IMR-90 (cell line): Measurements from ENCODE around the gene TMEM170A. TPM values are rescaled to one million over a fixed set of nuclear protein-coding genes. Genes with fewer than 3 reads are reported as not detected.

Experiments
- ATAC-seq: fragments of 200-7000 bp; cut with Tn5 transposase; 2 replicates; pipeline ENCODE4 v1.9.1; 2020; ENCODE audit warnings: low read depth, mild to moderate bottlenecking, moderate library complexity
- BruUV-seq: library from RNA; stranded (reverse); fragments of 400-500 nt; replicated peaks from 2 replicates; lab custom pipeline; 2021; lab: Mats Ljungman, UMichigan
- CTCF ChIA-PET: fragments of 300-600 bp; formaldehyde crosslinking; extraction: SDS; loops from one replicate; lab custom pipeline; 2021; ENCODE audit warnings: antibody characterized with exemption; lab: Yijun Ruan, JAX
- POLR2A ChIA-PET: fragments of 300-600 bp; sonication (Branson Sonifier 250); formaldehyde crosslinking; loops from one replicate; lab custom pipeline; 2022; ENCODE audit warnings: antibody characterized with exemption; ENCODE audit not compliant: unreplicated experiment; lab: Charles Lee
- DNase-seq: peaks from one replicate; pipeline ENCODE4 v3.0.0; 2013
- H2AFZ ChIP-seq: replicated peaks from 2 replicates; pipeline ENCODE3; 2013; ENCODE audit warnings: low read length, mild to moderate bottlenecking; ENCODE audit not compliant: poor library complexity
- H2AK5ac ChIP-seq: 2 replicates; pipeline ENCODE4 v1.6.1; 2013; ENCODE audit warnings: low read depth, low read length, inconsistent platforms
- H2AK9ac ChIP-seq: replicated peaks from 2 replicates; pipeline ENCODE3; 2013; ENCODE audit warnings: mild to moderate bottlenecking, low read depth, low read length, moderate library complexity; ENCODE audit not compliant: poor library complexity
- H2BK120ac ChIP-seq: 2 replicates; pipeline ENCODE4 v1.6.1; 2013; ENCODE audit warnings: low read depth, low read length, inconsistent platforms
- H2BK15ac ChIP-seq: 3 replicates; pipeline ENCODE4 v1.6.1; 2013; ENCODE audit warnings: low read depth, low read length, inconsistent platforms
- H2BK20ac ChIP-seq: 2 replicates; pipeline ENCODE4 v1.6.1; 2013; ENCODE audit warnings: low read depth, mild to moderate bottlenecking, inconsistent platforms, low read length, moderate library complexity
- H2BK5ac ChIP-seq: 2 replicates; pipeline ENCODE4 v1.6.1; 2013; ENCODE audit warnings: mild to moderate bottlenecking, low read depth, low read length, inconsistent platforms; ENCODE audit not compliant: poor library complexity, severe bottlenecking
- H3K14ac ChIP-seq: replicated peaks from 2 replicates; pipeline ENCODE4 v1.6.1; 2013; ENCODE audit warnings: low read depth, low read length, inconsistent platforms
- H3K18ac ChIP-seq: 2 replicates; pipeline ENCODE4 v1.6.1; 2013; ENCODE audit warnings: low read depth, low read length, control low read depth
- H3K23ac ChIP-seq: 2 replicates; pipeline ENCODE4 v1.6.1; 2013; ENCODE audit warnings: low read depth, low read length, inconsistent platforms
- H3K27ac ChIP-seq: 2 replicates; pipeline ENCODE4 v1.5.1; 2013; ENCODE audit warnings: mild to moderate bottlenecking, control low read depth, low read length; ENCODE audit not compliant: insufficient read depth
- H3K27me3 ChIP-seq: 2 replicates; pipeline ENCODE4 v1.6.1; 2013; ENCODE audit warnings: low read length; ENCODE audit not compliant: control insufficient read depth, insufficient read depth
- H3K36me3 ChIP-seq: 2 replicates; pipeline ENCODE4 v1.6.1; 2013; ENCODE audit warnings: low read length, mixed read lengths; ENCODE audit not compliant: control insufficient read depth, insufficient read depth
- H3K4ac ChIP-seq: 2 replicates; pipeline ENCODE4 v1.6.1; 2013; ENCODE audit warnings: low read depth, low read length, inconsistent platforms
- H3K4me1 ChIP-seq: 2 replicates; pipeline ENCODE4 v1.6.1; 2013; ENCODE audit warnings: low read length, mixed read lengths; ENCODE audit not compliant: control insufficient read depth, insufficient read depth
- H3K4me2 ChIP-seq: 2 replicates; pipeline ENCODE4 v1.6.1; 2013; ENCODE audit warnings: low read depth, mild to moderate bottlenecking, control low read depth, low read length, moderate library complexity
- H3K4me3 ChIP-seq: 2 replicates; pipeline ENCODE4 v1.5.1; 2013; ENCODE audit warnings: low read depth, mild to moderate bottlenecking, control low read depth, low read length, moderate library complexity; ENCODE audit not compliant: insufficient read depth
- H3K56ac ChIP-seq: 2 replicates; pipeline ENCODE4 v1.6.1; 2013; ENCODE audit warnings: low read length, inconsistent platforms; ENCODE audit not compliant: insufficient read depth; ENCODE audit errors: extremely low read depth
- H3K79me1 ChIP-seq, 2 experiments: 2 replicates each; pipeline ENCODE4 v1.6.1; 2013; ENCODE audit warnings: low read length in 2 of 2, inconsistent platforms in 1 of 2, low read depth in 1 of 2
- H3K9ac ChIP-seq: 2 replicates; pipeline ENCODE4 v1.6.1; 2013; ENCODE audit warnings: low read depth, low read length, control low read depth
- H3K9me1 ChIP-seq: 2 replicates; pipeline ENCODE4 v1.6.1; 2013; ENCODE audit warnings: low read length, inconsistent platforms; ENCODE audit not compliant: insufficient read depth
- H3K9me3 ChIP-seq: 2 replicates; pipeline ENCODE4 v1.6.1; 2013; ENCODE audit warnings: low read length; ENCODE audit not compliant: control insufficient read depth, insufficient read depth
- H4K20me1 ChIP-seq: 2 replicates; pipeline ENCODE4 v1.6.1; 2013; ENCODE audit warnings: low read length, inconsistent platforms; ENCODE audit not compliant: insufficient read depth
- H4K5ac ChIP-seq: 2 replicates; pipeline ENCODE4 v1.6.1; 2013; ENCODE audit warnings: mild to moderate bottlenecking, low read depth, low read length, control low read depth
- H4K8ac ChIP-seq, 2 experiments: 2 replicates each; pipeline ENCODE4 v1.6.1; 2013; ENCODE audit warnings: low read depth in 2 of 2, low read length in 2 of 2, control low read depth in 1 of 2, inconsistent platforms in 1 of 2
- H4K91ac ChIP-seq: 2 replicates; pipeline ENCODE4 v1.6.1; 2013; ENCODE audit warnings: low read depth, low read length, inconsistent platforms; ENCODE audit not compliant: insufficient read depth
- RCOR1 ChIP-seq: IDR thresholded peaks from 2 replicates; pipeline ENCODE4 v1.6.1; 2012; ENCODE audit warnings: mild to moderate bottlenecking, low read length, improper control_type of control experiment; ENCODE audit not compliant: insufficient replicate concordance
- WGBS, 2 experiments: methylation state at CpG; one replicate each; pipeline versions ENCODE4 v1.1.5 to v1.1.7; 2013; ENCODE audit warnings: missing lambda C conversion rate in 2 of 2; ENCODE audit not compliant: insufficient read length in 1 of 2; ENCODE audit errors: extremely low coverage in 2 of 2; 5-methylcytosine and 5-hydroxymethylcytosine counted together
- dilution Hi-C: fragments of 300-500 bp; cut with HindIII; formaldehyde crosslinking; loops from one replicate; pipeline ENCODE4 v1.14.3; 2018; ENCODE audit warnings: low sequenced_read_pairs; ENCODE audit not compliant: unreplicated experiment
- in situ Hi-C: fragments of 300-500 bp; cut with MboI; formaldehyde crosslinking; loops from 3 replicates; pipeline ENCODE4 v1.14.3; 2019; ENCODE audit warnings: low sequenced_read_pairs, inconsistent platforms, mixed read lengths
- intact Hi-C: fragments of 100-400 bp; cut with micrococcal nuclease; formaldehyde crosslinking; loops from 2 replicates; pipeline ENCODE4 v1.10.0; 2022
- polyA plus RNA-seq, 3 experiments: library from polyadenylated mRNA; depleted of rRNA; stranded (reverse); fragments of >200 nt; gene quantifications; 2 replicates each; pipeline ENCODE4 v1.2.3, GENCODE V29; 2012; ENCODE audit warnings: low replicate concordance in 1 of 3
- total RNA-seq: library from RNA; depleted of rRNA; stranded (reverse); fragments of >200 nt; gene quantifications from 2 replicates; pipeline ENCODE4 v1.2.3, GENCODE V29; 2012

TMEM170A gene
- total and polyA plus RNA-seq, 2 of the 4 experiments (the other 2 are of a cell fraction) = 7.3 to 10.9 TPM

GRCh38 chr16:75491876-75492275, 27.4 kb upstream of the TMEM170A start:
- no peaks in the 10 kb centered on the region for H3K36me3 ChIP-seq
- dilution Hi-C loops (no loop called here), intact Hi-C loops (no loop called here), in situ Hi-C loops (no loop called here)
- no peak overlapping the region for H2AK5ac ChIP-seq
- no peak overlapping the region for H3K4me2 ChIP-seq
- ChIA-PET POLR2A (no interaction called here), CTCF (interaction anchor here (0.6 kb wide), 1 partner anchor 30 kb away, joined by 3 read pairs; no protein-coding TSS in a partner anchor)
- TF ChIP-seq RCOR1 = no peak
- H3K4me3 ChIP-seq = no peak overlapping the region
- H3K27ac ChIP-seq = no peak overlapping the region
- no peaks in the 10 kb centered on the region for H3K9me3 ChIP-seq
- H2BK120ac ChIP-seq = no peak overlapping the region
- H3K14ac ChIP-seq = no peak overlapping the region
- peaks cover 1% of the 10 kb centered on the region; the same call in 1 of the 2 replicates for H3K4me1 ChIP-seq
- H4K8ac ChIP-seq = no peak overlapping the region
- H2AFZ ChIP-seq = no peak overlapping the region
- H2BK15ac ChIP-seq = no peak overlapping the region
- H3K23ac ChIP-seq = no peak overlapping the region
- no peak overlapping the region for H3K56ac ChIP-seq
- H4K5ac ChIP-seq = no peak overlapping the region
- no peak overlapping the region for H2AK9ac ChIP-seq
- WGBS, 2 experiments = 80% methylated on average over 1 of the region's 1 CpG; no CpG with 5 or more reads in 1 of the 2 experiments
- ATAC-seq = peak; percentile 46; the same call in 1 of the 2 replicates
- H4K91ac ChIP-seq = no peak overlapping the region
- no peak overlapping the region for H2BK5ac ChIP-seq
- peaks cover 15% of the 10 kb centered on the region for H3K27me3 ChIP-seq
- no peak for DNase-seq
- H3K18ac ChIP-seq = no peak overlapping the region
- H3K9ac ChIP-seq = no peak overlapping the region
- H4K20me1 ChIP-seq = no peaks in the 10 kb centered on the region
- no peaks in the 10 kb centered on the region for H3K9me1 ChIP-seq
- no TSS peak for BruUV-seq
- no peak overlapping the region for H2BK20ac ChIP-seq
- no peaks in the 10 kb centered on the region for H3K79me1 ChIP-seq
- no peak overlapping the region for H3K4ac ChIP-seq
